ENCODE measurements around the gene C7.
"Not testable (repeated sequence)": the region's sequence is repeated elsewhere in the genome, so short reads cannot be mapped to it uniquely, and the experiment has no call there.

The C7 gene

GRCh38 chr5:40909264-40909663 is at the start of gene C7:
TSS of gene C7 (plus strand) at chr5:40909497. CDS start at chr5:40909611, 114 bp downstream.
- DNase-seq (ENCODE audit: low read depth, low spot score): no peak

- no peak for DNase-seq (ENCODE audit: low read depth, low spot score)
Measured at GRCh38 chr5:40860711-40861110, 48.6 kb upstream of the C7 start.

GRCh38 chr5:40865004-40865403 is 44.3 kb upstream of the C7 start:
- not testable (repeated sequence) for DNase-seq (ENCODE audit: low read depth, low spot score)

GRCh38 chr5:40866844-40867243 is 42.5 kb upstream of the C7 start:
- DNase-seq (ENCODE audit: low read depth, low spot score): no peak

GRCh38 chr5:40869384-40869783 is 39.9 kb upstream of the C7 start:
- no peak for DNase-seq (ENCODE audit: low read depth, low spot score)

- DNase-seq (ENCODE audit: low read depth, low spot score): no peak
Measured at GRCh38 chr5:40871177-40871576, 38.1 kb upstream of the C7 start.

GRCh38 chr5:40872253-40872652 is 37.0 kb upstream of the C7 start:
- DNase-seq (ENCODE audit: low read depth, low spot score): not testable (repeated sequence)

- no peak for DNase-seq (ENCODE audit: low read depth, low spot score)
Measured at GRCh38 chr5:40873286-40873880, 35.9 kb upstream of the C7 start.

GRCh38 chr5:40875958-40876357 is 33.3 kb upstream of the C7 start:
- DNase-seq (ENCODE audit: low read depth, low spot score): no peak

- DNase-seq (ENCODE audit: low read depth, low spot score): no peak
Measured at GRCh38 chr5:40877371-40877988, 31.8 kb upstream of the C7 start.

- DNase-seq (ENCODE audit: low read depth, low spot score): peak; percentile 18
Measured at GRCh38 chr5:40879163-40879942, 29.9 kb upstream of the C7 start.

- DNase-seq (ENCODE audit: low read depth, low spot score): no peak
Measured at GRCh38 chr5:40882291-40882690, 27.0 kb upstream of the C7 start.

GRCh38 chr5:40883051-40883450 is 26.2 kb upstream of the C7 start:
- not testable (repeated sequence) for DNase-seq (ENCODE audit: low read depth, low spot score)

- not testable (repeated sequence) for DNase-seq (ENCODE audit: low read depth, low spot score)
Measured at GRCh38 chr5:40895440-40896425, 13.6 kb upstream of the C7 start.

GRCh38 chr5:40904205-40904993 is 4.9 kb upstream of the C7 start:
- DNase-seq (ENCODE audit: low read depth, low spot score): peak; percentile 80

GRCh38 chr5:40904994-40905306 is 4.3 kb upstream of the C7 start:
- DNase-seq (ENCODE audit: low read depth, low spot score): no peak

- DNase-seq (ENCODE audit: low read depth, low spot score): peak; percentile 14
Measured at GRCh38 chr5:40906351-40906751, 2.9 kb upstream of the C7 start.

GRCh38 chr5:40909723-40910122 is 426 bp downstream of the C7 start:
- DNase-seq (ENCODE audit: low read depth, low spot score): no peak

- no peak for DNase-seq (ENCODE audit: low read depth, low spot score)
Measured at GRCh38 chr5:40911266-40911665, 2.0 kb downstream of the C7 start.

GRCh38 chr5:40914835-40915234 is 5.5 kb downstream of the C7 start:
- DNase-seq (ENCODE audit: low read depth, low spot score): peak; percentile 19

GRCh38 chr5:40915341-40915926 is 6.1 kb downstream of the C7 start:
- no peak for DNase-seq (ENCODE audit: low read depth, low spot score)

Data from astrocyte of the hippocampus (primary cell).